Osteocyte (in vitro differentiated cells): ENCODE measurements around the gene DNM3. TPM values are rescaled to one million over a fixed set of nuclear protein-coding genes. Genes with fewer than 3 reads are reported as not detected.

Experiments used
- DNase-seq: peaks from one replicate; pipeline ENCODE4 v3.0.0; 2021; ENCODE audit warnings: mixed read lengths; ENCODE audit not compliant: unreplicated experiment; ENCODE audit errors: extremely low spot score
- H3K27ac Mint-ChIP-seq: one replicate; pipeline ENCODE4 v1.8.0; 2021; ENCODE audit warnings: mild to moderate bottlenecking, mixed read lengths; ENCODE audit not compliant: unreplicated experiment
- H3K27me3 Mint-ChIP-seq: one replicate; pipeline ENCODE4 v1.8.0; 2021; ENCODE audit warnings: mixed read lengths; ENCODE audit not compliant: unreplicated experiment
- H3K36me3 Mint-ChIP-seq: one replicate; pipeline ENCODE4 v1.8.0; 2021; ENCODE audit warnings: mixed read lengths; ENCODE audit not compliant: unreplicated experiment
- H3K4me1 Mint-ChIP-seq: one replicate; pipeline ENCODE4 v1.8.0; 2021; ENCODE audit warnings: mixed read lengths; ENCODE audit not compliant: unreplicated experiment
- H3K4me3 Mint-ChIP-seq: one replicate; pipeline ENCODE4 v1.8.0; 2021; ENCODE audit warnings: mild to moderate bottlenecking, moderate library complexity, mixed read lengths; ENCODE audit not compliant: unreplicated experiment
- H3K9me3 Mint-ChIP-seq: one replicate; pipeline ENCODE4 v1.8.0; 2021; ENCODE audit warnings: mixed read lengths; ENCODE audit not compliant: unreplicated experiment
- CTCF ChIP-seq: fragments of 200-600 bp; sonication (generic); IDR thresholded peaks from 2 replicates; pipeline ENCODE4 v1.5.0; 2021; ENCODE audit warnings: antibody characterized with exemption, mild to moderate bottlenecking, moderate library complexity
- total RNA-seq: library from RNA; stranded (reverse); gene quantifications from 2 replicates; pipeline ENCODE4 v1.2.1, GENCODE V29; 2021

The DNM3 gene
- total RNA-seq, 1 donor from 2014 or later = 3.7 TPM

GRCh38 chr1:171969813-171970212, 128.5 kb downstream of the DNM3 start:
- no peaks in the 10 kb centered on the region for H3K4me1 Mint-ChIP-seq
- no peak overlapping the region for H3K4me3 Mint-ChIP-seq
- no peak overlapping the region for H3K27ac Mint-ChIP-seq
- no peaks in the 10 kb centered on the region for H3K9me3 Mint-ChIP-seq
- H3K27me3 Mint-ChIP-seq = peaks cover 34% of the 10 kb centered on the region
- TF ChIP-seq CTCF = no peak
- DNase-seq = no peak
- H3K36me3 Mint-ChIP-seq = no peaks in the 10 kb centered on the region

DNA sequence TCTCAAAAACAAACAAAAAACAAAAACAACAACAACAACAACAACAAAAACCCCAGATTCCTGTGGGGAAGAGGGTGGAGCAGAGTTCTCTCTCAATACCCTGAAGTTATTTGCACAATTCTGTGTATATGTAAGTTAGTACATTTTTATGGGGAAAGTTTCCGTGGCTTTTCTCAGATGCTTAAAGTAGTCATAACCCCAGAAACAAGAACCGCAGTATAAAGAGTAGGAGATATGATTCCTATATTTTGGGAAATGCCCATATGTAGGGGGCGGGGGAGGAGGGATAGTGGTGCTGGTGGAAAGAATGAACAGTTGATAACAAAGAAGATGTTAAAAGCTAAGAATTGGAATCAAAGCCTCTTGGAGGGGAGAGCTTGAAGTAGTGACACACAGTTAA, 131.5 kb downstream of the DNM3 start:
- Mint-ChIP-seq H3K36me3 (no peaks in the 10 kb centered on the region), H3K9me3 (no peaks in the 10 kb centered on the region), H3K27ac (no peak overlapping the region), H3K4me3 (no peak overlapping the region), H3K27me3 (peaks cover 40% of the 10 kb centered on the region), H3K4me1 (no peaks in the 10 kb centered on the region)
- no peak for TF ChIP-seq CTCF
- DNase-seq = no peak

GRCh38 chr1:171973421-171973820, 132.1 kb downstream of the DNM3 start:
- TF ChIP-seq CTCF = no peak
- H3K4me1 Mint-ChIP-seq = no peaks in the 10 kb centered on the region
- no peak overlapping the region for H3K27ac Mint-ChIP-seq
- H3K36me3 Mint-ChIP-seq = no peaks in the 10 kb centered on the region
- peaks cover 38% of the 10 kb centered on the region for H3K27me3 Mint-ChIP-seq
- H3K4me3 Mint-ChIP-seq = no peak overlapping the region
- H3K9me3 Mint-ChIP-seq = no peaks in the 10 kb centered on the region
- DNase-seq = no peak

DNA sequence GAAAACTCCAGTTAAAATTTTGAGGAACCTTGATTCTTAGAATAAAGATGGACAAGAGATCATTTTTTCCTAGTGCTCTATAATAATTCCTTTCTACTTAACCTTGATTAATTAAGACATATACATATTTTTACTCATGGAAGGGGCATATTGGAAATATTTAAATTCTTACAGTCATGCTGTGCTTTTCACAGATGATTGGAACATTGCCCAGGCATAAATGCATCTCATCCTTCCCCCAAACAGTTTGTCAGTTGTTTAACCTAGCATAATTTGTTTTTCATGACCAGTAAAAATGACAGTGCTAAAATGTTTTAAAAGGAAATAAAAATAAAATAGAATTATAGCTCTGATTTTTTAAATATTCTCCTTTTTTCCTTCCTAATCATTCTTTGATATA, 140.0 kb downstream of the DNM3 start:
- DNase-seq = no peak
- Mint-ChIP-seq H3K4me3 (no peak overlapping the region), H3K4me1 (no peaks in the 10 kb centered on the region), H3K36me3 (no peaks in the 10 kb centered on the region), H3K9me3 (no peaks in the 10 kb centered on the region), H3K27ac (no peak overlapping the region), H3K27me3 (peaks cover 21% of the 10 kb centered on the region)
- TF ChIP-seq CTCF = no peak

GRCh38 chr1:171983584-171983983, 142.3 kb downstream of the DNM3 start:
- Mint-ChIP-seq H3K4me3 (no peak overlapping the region), H3K27ac (no peak overlapping the region), H3K27me3 (peaks cover 18% of the 10 kb centered on the region), H3K36me3 (no peaks in the 10 kb centered on the region), H3K4me1 (no peaks in the 10 kb centered on the region), H3K9me3 (no peaks in the 10 kb centered on the region)
- TF ChIP-seq CTCF = peak; percentile 54
- DNase-seq = no peak
